Upper lobe of left lung (tissue), 6 donors: ENCODE data around the gene TCP11. TPM values are rescaled to one million over a fixed set of nuclear protein-coding genes. Genes with fewer than 3 reads are reported as not detected.

ENCODE experiments used
- ATAC-seq, 2 donors: fragments of 200-7000 bp; cut with Tn5 transposase; one replicate each; pipeline ENCODE4 v1.9.1; 2022; ENCODE audit warnings: mild to moderate bottlenecking in 2 of 2, moderate library complexity in 2 of 2; ENCODE audit not compliant: low FRiP score in 2 of 2
- DNase-seq, 2 donors: peaks; one replicate each; pipeline ENCODE4 v3.0.0-alpha.2; 2019 to 2020
- H3K27ac ChIP-seq, 4 donors: fragments of 200-600 bp; sonication (generic); one replicate each; pipeline ENCODE4 v1.5.1; 2016 to 2019
- H3K27me3 ChIP-seq, 4 donors: fragments of 200-600 bp; sonication (generic); one replicate each; pipeline ENCODE4 v1.5.1; 2017 to 2019
- H3K36me3 ChIP-seq, 4 donors: fragments of 200-600 bp; sonication (generic); one replicate each; pipeline ENCODE4 v1.5.1; 2016 to 2019
- H3K4me1 ChIP-seq, 4 donors: fragments of 200-600 bp; sonication (generic); one replicate each; pipeline ENCODE4 v1.5.1; 2018 to 2019
- H3K4me3 ChIP-seq, 4 donors: fragments of 200-600 bp; sonication (generic); one replicate each; pipeline ENCODE4 v1.5.1; 2017 to 2019; ENCODE audit warnings: mild to moderate bottlenecking in 2 of 4, moderate library complexity in 1 of 4
- H3K9me3 ChIP-seq, 4 donors: fragments of 200-600 bp; sonication (generic); one replicate each; pipeline ENCODE4 v1.5.1; 2018 to 2019
- CTCF ChIP-seq, 6 experiments: fragments of 450-650 bp in 4 of 6; fragments of 200-600 bp in 2 of 6; sonication (generic) in 2 of 6; IDR thresholded peaks; one replicate each; pipeline ENCODE4 v1.5.1; 2016 to 2019; ENCODE audit warnings: antibody characterized with exemption in 6 of 6
- EP300 ChIP-seq, 4 donors: sonication (generic); formaldehyde crosslinking; IDR thresholded peaks; one replicate each; pipeline ENCODE4 v1.5.1; 2017; ENCODE audit warnings: antibody characterized with exemption in 4 of 4, control low read depth in 2 of 4
- POLR2A ChIP-seq, 4 donors: fragments of 450-650 bp; IDR thresholded peaks; one replicate each; pipeline ENCODE4 v1.5.1; 2016 to 2017; ENCODE audit warnings: antibody characterized with exemption in 4 of 4, mild to moderate bottlenecking in 2 of 4
- POLR2AphosphoS5 ChIP-seq, 2 donors: sonication (generic); formaldehyde crosslinking; IDR thresholded peaks; one replicate each; pipeline ENCODE4 v1.5.1; 2017; ENCODE audit warnings: antibody characterized with exemption in 2 of 2
- WGBS, 2 donors: methylation state at CpG; one replicate each; pipeline ENCODE4 v1.1.5; 2017 to 2018; 5-methylcytosine and 5-hydroxymethylcytosine counted together
- total RNA-seq, 6 donors: library from RNA; depleted of rRNA in 4 of 6; stranded (reverse); fragments of >200 nt in 4 of 6; gene quantifications; one replicate each; pipeline versions ENCODE4 v1.1.0 to v1.2.1, GENCODE V29; 2016 to 2021
- donor health status: DM: no; HTN: no; CAD: no; lungs with moderate emphysema.
- donor health status: DM: no; HTN: yes; CAD: no; lungs with severe emphysema.

The TCP11 gene
- total RNA-seq, 6 donors from 2014 or later: 0.30 to 0.89 (median 0.46) TPM; not detected in 3

- 62 to 67% methylated on average over 6 of the region's 6 CpGs for WGBS, 2 donors
- H3K27ac ChIP-seq: no peak overlapping the region
- H3K36me3 ChIP-seq: no peaks in the 10 kb centered on the region
- no peaks in the 10 kb centered on the region for H3K27me3 ChIP-seq
- H3K4me1 ChIP-seq: no peaks in the 10 kb centered on the region
- DNase-seq (peak in 1 of 2 donors; percentile 50), ATAC-seq (peak; percentile 44 to 45)
- no peak for TF ChIP-seq POLR2AphosphoS5 (IDR thresholded peaks at IDR 0.05)
- peak; percentile 30 to 62 (median 48) for TF ChIP-seq CTCF (IDR thresholded peaks at IDR 0.05)
- H3K9me3 ChIP-seq: no peaks in the 10 kb centered on the region
- no peak overlapping the region for H3K4me3 ChIP-seq
Measured at GRCh38 chr6:35146453-35146852, 5.3 kb upstream of the TCP11 start.

GRCh38 chr6:35145757-35146156 is 4.6 kb upstream of the TCP11 start:
- ATAC-seq: no peak
- TF ChIP-seq POLR2AphosphoS5 (IDR thresholded peaks at IDR 0.05) (no peak), POLR2A (IDR thresholded peaks at IDR 0.05) (no peak), CTCF (IDR thresholded peaks at IDR 0.05) (no peak), EP300 (IDR thresholded peaks at IDR 0.05) (no peak)

GRCh38 chr6:35142588-35143569 is 1.7 kb upstream of the TCP11 start:
- Histone ChIP-seq H3K27me3 (peaks cover 0 to 5% (median 1%) of the 10 kb centered on the region in 4 donors), H3K36me3 (no peaks in the 10 kb centered on the region), H3K4me1 (peaks cover 4 to 16% (median 9%) of the 10 kb centered on the region in 4 donors), H3K4me3 (no peak overlapping the region), H3K27ac (no peak overlapping the region), H3K9me3 (no peaks in the 10 kb centered on the region)
- TF ChIP-seq CTCF (IDR thresholded peaks at IDR 0.05) (no peak), POLR2A (IDR thresholded peaks at IDR 0.05) (no peak), EP300 (IDR thresholded peaks at IDR 0.05) (no peak), POLR2AphosphoS5 (IDR thresholded peaks at IDR 0.05) (no peak)
- DNase-seq (no peak), ATAC-seq (no peak)
- 62 to 67% methylated on average over 5 of the region's 5 CpGs for WGBS, 2 donors

More at GRCh38 chr6:35145757-35146156, 4.6 kb upstream of the TCP11 start:
- H3K4me3 ChIP-seq: no peak overlapping the region
- no peaks in the 10 kb centered on the region for H3K36me3 ChIP-seq
- WGBS, 2 donors: 90 to 97% methylated on average over 3 of the region's 3 CpGs
- peaks cover 4 to 7% (median 6%) of the 10 kb centered on the region in 4 donors for H3K4me1 ChIP-seq
- peaks cover 0 to 4% (median 1%) of the 10 kb centered on the region in 4 donors for H3K27me3 ChIP-seq
- no peak overlapping the region for H3K27ac ChIP-seq
- DNase-seq: no peak
- no peaks in the 10 kb centered on the region for H3K9me3 ChIP-seq

DNA sequence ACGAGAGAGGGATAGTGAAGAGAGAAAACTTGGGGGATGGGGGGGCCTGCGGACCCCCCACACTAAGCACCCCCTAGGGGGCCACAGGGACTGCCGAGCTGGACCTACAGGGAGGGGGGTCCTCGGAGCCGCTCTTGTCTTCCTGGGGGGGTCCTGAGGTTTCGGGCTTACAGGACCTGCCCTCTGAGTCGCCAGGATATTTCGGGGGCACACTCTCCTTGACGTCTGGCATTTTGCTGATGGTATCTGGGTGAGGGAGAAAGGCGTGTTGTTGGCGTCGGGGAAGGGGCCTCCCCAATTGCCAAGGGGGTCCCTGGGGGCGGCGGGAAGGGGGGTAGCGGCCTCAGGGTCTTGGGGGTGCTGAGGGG is 516 bp downstream of the TCP11 start:
- Histone ChIP-seq H3K27me3 (peaks cover 0 to 5% (median 1%) of the 10 kb centered on the region in 4 donors), H3K4me3 (peak overlapping the region in 3 of 4 donors; percentile 25 to 38 (median 26)), H3K9me3 (no peaks in the 10 kb centered on the region), H3K27ac (no peak overlapping the region), H3K4me1 (peaks cover 4 to 16% (median 10%) of the 10 kb centered on the region in 4 donors), H3K36me3 (no peaks in the 10 kb centered on the region)
- no peak for DNase-seq
- 35 to 53% methylated on average over 9 to 13 of the region's 15 CpGs for WGBS, 2 donors
- no peak for TF ChIP-seq CTCF (IDR thresholded peaks at IDR 0.05)
- TF ChIP-seq POLR2A (IDR thresholded peaks at IDR 0.05): no peak
- no peak for TF ChIP-seq POLR2AphosphoS5 (IDR thresholded peaks at IDR 0.05)
- no peak for TF ChIP-seq EP300 (IDR thresholded peaks at IDR 0.05)
- peak in 1 of 2 donors; percentile 24 for ATAC-seq
